Smooth muscle cell of bladder (primary cell): ENCODE data around the gene OR5J2. TPM values are rescaled to one million over a fixed set of nuclear protein-coding genes. Genes with fewer than 3 reads are reported as not detected.

ENCODE experiments used
- total RNA-seq: library from RNA; depleted of rRNA; stranded (reverse); fragments of >200 nt; gene quantifications from 2 replicates; pipeline ENCODE4 v1.2.3, GENCODE V29; 2014

OR5J2 gene
- total RNA-seq = not detected in 2 replicates

DNA sequence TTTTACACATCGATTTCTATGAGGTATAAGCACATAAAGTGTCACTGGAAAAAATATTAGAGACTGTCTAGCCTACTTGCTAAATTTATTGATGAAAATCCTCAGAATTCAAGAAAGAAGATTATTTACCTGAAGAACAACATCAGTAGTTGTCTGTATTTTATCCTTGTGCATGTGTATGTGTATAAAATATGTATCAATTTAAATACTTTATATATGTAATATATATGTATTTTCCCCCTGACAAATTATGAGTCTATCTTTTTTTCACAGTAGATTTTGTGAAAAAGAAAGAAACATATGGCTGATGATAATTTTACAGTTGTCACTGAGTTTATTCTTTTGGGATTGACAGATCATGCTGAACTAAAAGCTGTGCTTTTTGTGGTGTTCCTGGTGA lies at the start of gene OR5J2:
OR5J2 (plus strand) TSS at position 301 of the 400 bp plus-strand sequence; CDS start at position 301, 0 bp downstream.

DNA sequence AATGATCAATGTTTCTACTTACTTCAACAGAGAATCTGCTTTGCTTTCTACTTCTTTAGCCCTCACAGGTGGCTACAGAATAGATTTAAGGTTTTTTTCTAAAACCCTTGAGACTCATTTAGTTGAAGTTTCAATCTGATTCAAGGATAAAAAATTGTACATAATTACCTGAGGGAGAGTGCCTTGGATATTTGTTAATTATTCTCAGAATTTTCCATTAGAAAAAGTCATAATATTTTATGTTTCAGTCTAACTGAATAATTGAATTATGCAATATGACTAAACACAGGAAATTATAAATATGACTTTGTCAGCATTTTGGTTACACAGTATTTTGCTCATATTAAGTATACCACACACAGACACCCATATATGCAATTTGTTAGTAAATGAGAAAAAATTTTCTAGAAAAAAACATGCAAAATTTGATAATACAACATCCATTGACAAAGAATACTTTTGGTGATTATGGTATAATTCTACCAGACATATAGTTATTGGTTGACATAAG lies 36.2 kb upstream of the OR5J2 start, which contains the start of gene OR8J3:
OR8J3 (minus strand) TSS at position 51 of the 511 bp plus-strand sequence. CDS start 2,483 bp downstream, outside the sequence.

DNA sequence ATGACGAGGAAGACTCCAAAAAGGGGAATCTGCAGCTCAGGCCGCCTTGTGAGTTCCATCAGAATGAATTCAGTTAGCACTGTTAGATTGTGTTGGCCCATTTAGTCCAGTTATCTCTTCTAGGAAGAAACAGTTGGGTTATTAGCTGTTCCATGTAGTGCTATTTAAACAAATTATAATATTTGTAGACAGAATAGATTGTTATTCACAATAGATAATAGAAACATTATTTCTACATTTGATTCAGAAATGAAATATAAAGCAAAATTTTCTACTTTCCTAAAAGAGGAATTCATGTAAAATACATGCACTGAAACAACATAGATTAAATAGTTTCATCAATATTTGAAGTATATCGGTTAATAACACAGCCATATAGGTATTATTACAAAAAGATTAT lies 16.2 kb upstream of the OR5J2 start, which contains the start of gene OR8K5:
OR8K5 (minus strand) TSS at position 101 of the 400 bp plus-strand sequence; CDS start at position 101, 0 bp downstream.

Other genes starting within 250 kb of the OR5J2 start
- gene OR5I1, start 240.2 kb upstream of the OR5J2 start, total RNA-seq = not detected in 2 replicates
- not detected in 2 replicates for gene OR10AG1, start 206.7 kb upstream of the OR5J2 start, total RNA-seq
- gene OR5F1, start 182.0 kb upstream of the OR5J2 start, total RNA-seq = not detected in 2 replicates
- not detected in 2 replicates for gene OR5AS1, start 149.0 kb upstream of the OR5J2 start, total RNA-seq
- gene OR8I2, start 83.3 kb upstream of the OR5J2 start, total RNA-seq = not detected in 2 replicates
- gene OR8H2, start 72.9 kb upstream of the OR5J2 start, total RNA-seq = not detected in 2 replicates
- gene OR8H3, start 54.2 kb upstream of the OR5J2 start, total RNA-seq = not detected in 2 replicates
- gene OR8J3, start 36.4 kb upstream of the OR5J2 start, total RNA-seq = not detected in 2 replicates
- not detected in 2 replicates for gene OR8K5, start 16.3 kb upstream of the OR5J2 start, total RNA-seq
- not detected in 2 replicates for gene OR5T2, start 57.6 kb downstream of the OR5J2 start, total RNA-seq
- not detected in 2 replicates for gene OR5T3, start 75.6 kb downstream of the OR5J2 start, total RNA-seq
- not detected in 2 replicates for gene OR5T1, start 97.5 kb downstream of the OR5J2 start, total RNA-seq
- gene OR8H1, start 115.6 kb downstream of the OR5J2 start, total RNA-seq = 0.14 TPM in 1 of 2 replicates, not detected in the other
- not detected in 2 replicates for gene OR8K3, start 138.5 kb downstream of the OR5J2 start, total RNA-seq
- gene OR8K1, start 169.4 kb downstream of the OR5J2 start, total RNA-seq = not detected in 2 replicates
- gene OR8J1, start 177.7 kb downstream of the OR5J2 start, total RNA-seq = not detected in 2 replicates
- not detected in 2 replicates for gene OR8U1, start 199.0 kb downstream of the OR5J2 start, total RNA-seq
- not detected in 2 replicates for gene OR5AL1, start 236.1 kb downstream of the OR5J2 start, total RNA-seq